ENCODE data around the gene LPCAT3.

DNA sequence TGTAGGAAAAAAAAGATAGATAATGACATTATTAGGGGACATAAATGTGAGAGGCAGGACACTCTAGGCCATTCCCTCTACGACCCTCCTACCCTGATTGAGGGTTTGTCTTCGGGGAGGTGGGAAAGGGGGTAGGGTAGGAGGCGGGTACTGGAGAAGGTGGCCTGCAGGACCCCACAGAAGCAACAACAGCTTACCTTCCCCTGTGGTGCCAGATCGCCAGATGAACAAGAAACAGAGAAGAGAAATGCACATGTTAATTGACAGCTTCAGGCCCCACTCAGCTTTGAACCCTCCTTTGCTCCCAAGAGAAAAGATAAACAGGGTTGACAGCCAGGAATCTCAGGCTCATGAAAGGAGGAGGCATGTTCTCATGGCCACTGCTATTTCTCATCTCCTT is 52.6 kb downstream of the LPCAT3 start:
- TF ChIP-seq, protein P1, sequence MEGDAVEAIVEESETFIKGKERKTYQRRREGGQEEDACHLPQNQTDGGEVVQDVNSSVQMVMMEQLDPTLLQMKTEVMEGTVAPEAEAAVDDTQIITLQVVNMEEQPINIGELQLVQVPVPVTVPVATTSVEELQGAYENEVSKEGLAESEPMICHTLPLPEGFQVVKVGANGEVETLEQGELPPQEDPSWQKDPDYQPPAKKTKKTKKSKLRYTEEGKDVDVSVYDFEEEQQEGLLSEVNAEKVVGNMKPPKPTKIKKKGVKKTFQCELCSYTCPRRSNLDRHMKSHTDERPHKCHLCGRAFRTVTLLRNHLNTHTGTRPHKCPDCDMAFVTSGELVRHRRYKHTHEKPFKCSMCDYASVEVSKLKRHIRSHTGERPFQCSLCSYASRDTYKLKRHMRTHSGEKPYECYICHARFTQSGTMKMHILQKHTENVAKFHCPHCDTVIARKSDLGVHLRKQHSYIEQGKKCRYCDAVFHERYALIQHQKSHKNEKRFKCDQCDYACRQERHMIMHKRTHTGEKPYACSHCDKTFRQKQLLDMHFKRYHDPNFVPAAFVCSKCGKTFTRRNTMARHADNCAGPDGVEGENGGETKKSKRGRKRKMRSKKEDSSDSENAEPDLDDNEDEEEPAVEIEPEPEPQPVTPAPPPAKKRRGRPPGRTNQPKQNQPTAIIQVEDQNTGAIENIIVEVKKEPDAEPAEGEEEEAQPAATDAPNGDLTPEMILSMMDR (conservative IDR thresholded peaks at IDR 0.05; ENCODE audit: low read length): no peak
- no peak for TF ChIP-seq EZH2phosphoT487 (IDR thresholded peaks at IDR 0.05; ENCODE audit: borderline replicate concordance)
